Measurements from ENCODE around the gene CCDC134.
"Not testable (repeated sequence)": the region's sequence is repeated elsewhere in the genome, so short reads cannot be mapped to it uniquely, and the experiment has no call there.

Gene CCDC134

DNA sequence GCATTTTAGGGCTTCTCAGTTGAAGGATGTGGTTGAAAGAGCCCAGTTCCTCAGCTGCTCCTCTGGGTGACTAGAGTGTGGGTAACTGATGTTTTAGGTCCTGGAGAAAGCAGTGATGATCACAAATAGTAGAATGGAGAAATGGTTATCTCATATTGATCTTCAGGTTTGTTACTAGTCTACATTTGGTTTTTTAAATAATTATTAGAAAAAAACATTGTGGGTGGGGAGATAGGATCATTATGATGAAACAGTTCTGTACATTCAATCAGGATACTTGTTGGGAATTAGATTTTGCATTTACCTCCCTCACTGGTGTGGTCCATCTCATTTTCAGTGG, 57.4 kb downstream of the CCDC134 start:
- TF ChIP-seq ZFX (IDR thresholded peaks at IDR 0.05; ENCODE audit: borderline replicate concordance) (no peak), CTCF (IDR thresholded peaks at IDR 0.05) (peak; percentile 27; the same call in 1 of the 2 replicates)
- H3K27ac ChIP-seq, result no peak overlapping the region

DNA sequence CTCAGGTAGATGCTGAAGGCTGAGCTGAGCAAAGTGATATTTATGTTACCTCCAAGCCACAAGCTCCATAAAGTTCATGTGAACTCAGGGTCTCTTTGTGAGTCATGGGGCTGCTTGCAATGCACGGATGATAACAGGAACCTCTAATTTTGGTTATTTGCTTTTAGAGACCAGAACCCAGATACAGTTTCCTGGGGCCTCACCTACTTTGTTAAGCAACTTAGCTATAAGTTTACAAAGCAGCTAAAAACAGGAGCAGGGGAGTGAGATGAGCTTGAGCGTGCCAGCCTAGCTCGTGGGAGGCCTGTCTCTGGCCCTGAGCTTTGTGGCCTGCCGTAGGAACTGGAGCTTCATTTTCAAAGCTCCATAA, 61.7 kb downstream of the CCDC134 start:
- TF ChIP-seq ZFX (IDR thresholded peaks at IDR 0.05; ENCODE audit: borderline replicate concordance) (no peak), CTCF (IDR thresholded peaks at IDR 0.05) (no peak)
- peak overlapping the region; percentile 10; the same call in 1 of the 2 replicates for H3K27ac ChIP-seq

GRCh38 chr22:41862530-41863266, 62.2 kb downstream of the CCDC134 start:
- peak overlapping the region; percentile 10; the same call in 1 of the 2 replicates for H3K27ac ChIP-seq
- no peak for TF ChIP-seq CTCF (IDR thresholded peaks at IDR 0.05)
- no peak for TF ChIP-seq ZFX (IDR thresholded peaks at IDR 0.05; ENCODE audit: borderline replicate concordance)

GRCh38 chr22:41863472-41863871, 63.0 kb downstream of the CCDC134 start:
- no peak for TF ChIP-seq CTCF (IDR thresholded peaks at IDR 0.05)
- H3K27ac ChIP-seq, result peak overlapping the region; percentile 10; the same call in 1 of the 2 replicates

- TF ChIP-seq ZFX (IDR thresholded peaks at IDR 0.05; ENCODE audit: borderline replicate concordance) (no peak), CTCF (IDR thresholded peaks at IDR 0.05) (no peak)
- no peak overlapping the region for H3K27ac ChIP-seq
Measured at GRCh38 chr22:41868556-41868955, 68.1 kb downstream of the CCDC134 start.

- not testable (repeated sequence) for H3K27ac ChIP-seq
Measured at GRCh38 chr22:41870081-41870480, 69.6 kb downstream of the CCDC134 start.

- no peak for TF ChIP-seq ZFX (IDR thresholded peaks at IDR 0.05; ENCODE audit: borderline replicate concordance)
- no peak for TF ChIP-seq CTCF (IDR thresholded peaks at IDR 0.05)
- H3K27ac ChIP-seq, result no peak overlapping the region
Measured at GRCh38 chr22:41870786-41871185, 70.3 kb downstream of the CCDC134 start.

- TF ChIP-seq ZFX (IDR thresholded peaks at IDR 0.05; ENCODE audit: borderline replicate concordance) (no peak), CTCF (IDR thresholded peaks at IDR 0.05) (no peak)
- H3K27ac ChIP-seq, result no peak overlapping the region
Measured at GRCh38 chr22:41873391-41873790, 72.9 kb downstream of the CCDC134 start.

Measured in 22Rv1 (cell line).